ENCODE data around the gene ZC3H18.
A peak's percentile ranks its signal among the peaks of the same experiment; 100 is the strongest.

The ZC3H18 gene

DNA sequence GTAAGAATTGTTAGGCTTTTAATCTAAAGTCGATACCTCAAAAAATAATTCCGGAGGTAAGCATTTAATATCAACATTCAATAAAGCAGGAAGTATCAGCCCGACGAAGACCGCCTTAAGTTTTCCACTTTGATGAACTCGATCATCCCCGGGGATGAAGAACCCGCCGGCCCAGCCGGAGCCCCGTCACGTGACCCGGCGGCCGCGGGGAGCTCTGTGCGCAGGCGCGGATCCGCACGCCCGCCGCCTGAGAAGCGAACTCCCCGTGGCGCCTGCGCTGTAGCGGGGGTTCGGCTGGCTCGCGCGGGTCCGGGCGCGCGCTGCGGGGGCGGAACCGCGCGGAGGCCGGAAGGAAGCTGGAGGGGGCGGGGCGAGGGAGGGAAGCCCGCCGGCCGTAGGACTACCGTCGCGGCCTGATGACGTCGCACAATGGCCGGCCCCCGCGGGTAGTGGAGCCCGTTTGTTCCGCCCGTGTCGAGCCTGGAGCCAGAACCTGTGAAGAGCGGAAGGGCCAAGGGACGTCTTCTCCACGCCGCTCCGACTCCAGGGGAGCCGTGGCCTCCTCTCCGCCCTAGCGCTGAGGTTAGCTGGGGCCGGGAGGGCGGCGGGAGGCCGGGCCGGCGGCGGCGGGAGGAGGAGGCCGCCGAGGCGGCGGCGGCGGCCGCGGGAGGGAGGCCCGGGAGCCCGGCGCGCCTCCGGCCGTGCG is at the start of gene ZC3H18:
ZC3H18 (plus strand) TSS at position 419 of the 706 bp plus-strand sequence. CDS start 6,721 bp downstream, outside the sequence.
- no peaks in the 10 kb centered on the region for H3K36me3 ChIP-seq (ENCODE audit: control insufficient read depth, insufficient read depth, low read length)
- H3K4me1 ChIP-seq (ENCODE audit: control insufficient read depth, insufficient read depth, low read length) = peaks cover 10% of the 10 kb centered on the region
- no peaks in the 10 kb centered on the region for H3K27me3 ChIP-seq (ENCODE audit: control insufficient read depth, insufficient read depth, low read length)
- H3K4me3 ChIP-seq (ENCODE audit: low read length) = peak within 1 kb of the TSS; percentile 82
- peak within 1 kb of the TSS; percentile 63 for H3K9ac ChIP-seq (ENCODE audit: low read length)
- peak within 1 kb of the TSS; percentile 87 for H3K27ac ChIP-seq (ENCODE audit: low read depth, low read length)

DNA sequence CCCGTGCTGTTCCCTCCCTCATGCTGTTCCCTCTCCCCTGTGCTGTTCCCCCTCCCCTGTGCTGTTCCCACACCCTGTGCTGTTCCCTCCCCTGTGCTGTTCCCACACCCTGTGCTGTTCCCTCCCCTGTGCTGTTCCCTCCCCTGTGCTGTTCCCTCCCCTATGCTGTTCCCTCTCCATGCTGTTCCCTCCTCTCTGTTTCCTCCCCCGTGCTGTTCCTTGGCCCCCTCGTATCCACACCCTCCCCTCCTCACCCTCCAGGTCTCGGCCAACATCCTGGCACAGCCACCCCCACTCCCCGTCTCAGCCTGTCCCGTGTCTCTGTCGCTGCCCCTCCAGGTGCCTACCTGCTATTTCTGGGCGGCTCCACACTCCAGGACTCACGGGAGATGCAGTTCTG is 48.5 kb upstream of the ZC3H18 start:
- Histone ChIP-seq H3K27ac (ENCODE audit: low read depth, low read length) (no peak overlapping the region), H3K4me3 (ENCODE audit: low read length) (no peak overlapping the region), H3K9ac (ENCODE audit: low read length) (no peak overlapping the region), H3K27me3 (ENCODE audit: control insufficient read depth, insufficient read depth, low read length) (peaks cover 3% of the 10 kb centered on the region), H3K36me3 (ENCODE audit: control insufficient read depth, insufficient read depth, low read length) (no peaks in the 10 kb centered on the region), H3K4me1 (ENCODE audit: control insufficient read depth, insufficient read depth, low read length) (no peaks in the 10 kb centered on the region)

DNA sequence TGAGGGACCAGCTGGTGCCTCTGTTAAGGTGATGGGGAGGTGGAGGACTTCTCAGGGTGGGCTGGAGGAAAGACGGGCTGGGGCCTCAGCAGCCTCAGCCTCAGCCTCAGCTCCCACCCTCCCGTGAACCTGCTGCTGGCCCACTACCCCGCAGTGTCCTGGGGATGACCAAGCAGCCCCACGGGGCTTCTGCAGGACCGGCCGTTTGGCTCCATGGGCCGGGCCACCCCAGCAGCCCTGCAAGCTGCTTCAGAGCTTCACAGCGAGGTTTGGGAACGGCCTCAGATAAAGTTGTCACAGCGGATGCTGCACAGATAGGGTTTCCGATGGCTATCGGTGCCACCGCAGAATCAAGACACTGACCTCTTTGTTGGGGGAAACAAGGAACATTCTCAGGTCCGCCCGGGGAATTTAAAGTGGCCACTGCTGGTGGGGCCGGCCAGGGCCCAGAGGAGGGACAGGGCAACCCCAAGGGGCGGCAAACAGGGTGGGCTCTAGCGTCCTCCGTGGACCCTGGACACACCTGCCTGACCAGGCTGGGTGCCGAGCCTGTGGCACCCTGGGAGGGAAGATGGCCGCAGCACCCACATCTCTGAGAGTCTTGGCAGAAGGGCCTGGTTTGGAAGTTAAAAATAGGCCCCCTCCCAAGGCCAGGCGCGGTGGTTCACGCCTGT is 47.8 kb upstream of the ZC3H18 start:
- Histone ChIP-seq H3K27me3 (ENCODE audit: control insufficient read depth, insufficient read depth, low read length) (peaks cover 3% of the 10 kb centered on the region), H3K4me3 (ENCODE audit: low read length) (no peak overlapping the region), H3K36me3 (ENCODE audit: control insufficient read depth, insufficient read depth, low read length) (no peaks in the 10 kb centered on the region), H3K4me1 (ENCODE audit: control insufficient read depth, insufficient read depth, low read length) (peaks cover 1% of the 10 kb centered on the region), H3K9ac (ENCODE audit: low read length) (no peak overlapping the region), H3K27ac (ENCODE audit: low read depth, low read length) (no peak overlapping the region)

DNA sequence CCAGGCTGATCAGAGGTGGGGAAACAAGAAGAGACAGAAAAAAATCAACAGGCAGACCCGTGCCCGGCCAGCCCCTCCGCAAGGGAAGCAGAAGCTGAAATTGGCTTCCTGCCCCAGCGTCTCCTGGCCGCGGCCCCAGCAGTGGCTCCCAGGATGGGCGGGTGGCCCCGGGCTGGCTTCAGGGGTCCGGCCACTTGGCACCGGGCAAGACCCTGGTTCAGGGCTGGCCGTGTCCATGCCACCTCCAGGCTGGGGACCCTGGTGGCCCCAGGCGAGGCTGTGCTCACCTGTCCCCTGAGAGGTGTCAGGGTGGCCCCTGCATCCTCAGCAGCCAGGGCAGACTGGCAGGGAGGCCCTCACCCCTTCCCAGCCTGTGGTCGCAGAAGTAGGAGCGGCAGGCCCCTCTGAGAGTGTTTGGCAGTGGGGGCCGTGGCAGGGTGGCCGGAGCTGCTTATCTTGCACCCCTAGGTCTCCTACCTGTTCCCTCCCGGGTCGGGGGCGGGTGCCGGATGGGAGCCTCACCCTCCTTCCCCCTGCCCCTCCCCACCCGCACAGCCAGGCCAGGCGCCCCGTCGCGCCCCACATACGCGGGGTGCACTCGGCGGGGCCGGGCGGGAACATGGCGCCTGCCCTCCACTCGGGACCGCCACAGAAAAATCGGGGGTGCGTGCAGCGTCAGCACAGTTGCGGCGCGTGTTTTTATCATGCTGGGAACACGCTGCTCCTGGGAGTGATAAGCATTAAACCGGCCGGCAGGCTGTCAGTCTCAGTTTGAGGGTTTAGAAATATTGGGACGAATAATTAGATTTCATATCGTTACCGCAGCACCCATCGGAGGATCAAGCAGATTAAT is 46.7 kb upstream of the ZC3H18 start:
- peaks cover 3% of the 10 kb centered on the region for H3K27me3 ChIP-seq (ENCODE audit: control insufficient read depth, insufficient read depth, low read length)

DNA sequence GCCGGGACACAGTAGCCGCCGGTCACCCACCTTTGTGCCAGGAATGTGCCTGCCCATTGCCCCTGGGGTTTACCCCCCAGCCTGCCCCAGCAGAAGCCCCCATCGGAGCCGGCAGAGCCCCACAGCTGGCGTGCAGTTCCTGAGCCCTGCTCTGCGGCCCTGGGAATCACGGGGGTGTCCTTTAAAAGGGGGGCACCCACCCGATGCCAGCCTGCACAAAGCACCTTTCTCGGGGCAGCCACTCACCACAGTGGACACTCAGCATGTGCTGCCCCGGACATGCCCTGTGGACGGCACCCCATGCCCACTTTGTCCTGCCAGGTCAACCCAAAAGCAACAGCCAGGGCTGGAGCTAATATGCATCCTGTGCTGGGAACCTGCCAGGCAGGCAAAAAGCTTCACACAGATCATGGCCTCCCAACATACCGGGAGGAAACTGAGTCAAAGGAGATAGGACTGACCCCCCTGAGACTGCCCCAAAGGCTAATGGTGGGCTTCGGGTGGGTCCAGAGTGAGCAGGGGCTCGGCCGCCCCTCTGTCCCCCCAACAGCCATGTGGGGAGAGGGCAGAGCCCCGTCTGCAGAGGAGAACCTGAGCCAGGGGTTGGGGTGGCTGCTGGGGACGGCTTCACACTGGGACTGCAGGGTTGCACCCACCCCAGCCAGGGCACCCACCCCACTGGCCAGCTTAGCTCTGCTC is 45.8 kb upstream of the ZC3H18 start:
- Histone ChIP-seq H3K36me3 (ENCODE audit: control insufficient read depth, insufficient read depth, low read length) (no peaks in the 10 kb centered on the region), H3K27me3 (ENCODE audit: control insufficient read depth, insufficient read depth, low read length) (peaks cover 3% of the 10 kb centered on the region), H3K9ac (ENCODE audit: low read length) (no peak overlapping the region), H3K4me1 (ENCODE audit: control insufficient read depth, insufficient read depth, low read length) (peaks cover 4% of the 10 kb centered on the region), H3K27ac (ENCODE audit: low read depth, low read length) (no peak overlapping the region), H3K4me3 (ENCODE audit: low read length) (no peak overlapping the region)

More for the DNA sequence above, 46.7 kb upstream of the ZC3H18 start:
- no peaks in the 10 kb centered on the region for H3K36me3 ChIP-seq (ENCODE audit: control insufficient read depth, insufficient read depth, low read length)
- H3K4me1 ChIP-seq (ENCODE audit: control insufficient read depth, insufficient read depth, low read length) = peaks cover 4% of the 10 kb centered on the region
- no peak overlapping the region for H3K9ac ChIP-seq (ENCODE audit: low read length)
- no peak overlapping the region for H3K4me3 ChIP-seq (ENCODE audit: low read length)
- no peak overlapping the region for H3K27ac ChIP-seq (ENCODE audit: low read depth, low read length)

DNA sequence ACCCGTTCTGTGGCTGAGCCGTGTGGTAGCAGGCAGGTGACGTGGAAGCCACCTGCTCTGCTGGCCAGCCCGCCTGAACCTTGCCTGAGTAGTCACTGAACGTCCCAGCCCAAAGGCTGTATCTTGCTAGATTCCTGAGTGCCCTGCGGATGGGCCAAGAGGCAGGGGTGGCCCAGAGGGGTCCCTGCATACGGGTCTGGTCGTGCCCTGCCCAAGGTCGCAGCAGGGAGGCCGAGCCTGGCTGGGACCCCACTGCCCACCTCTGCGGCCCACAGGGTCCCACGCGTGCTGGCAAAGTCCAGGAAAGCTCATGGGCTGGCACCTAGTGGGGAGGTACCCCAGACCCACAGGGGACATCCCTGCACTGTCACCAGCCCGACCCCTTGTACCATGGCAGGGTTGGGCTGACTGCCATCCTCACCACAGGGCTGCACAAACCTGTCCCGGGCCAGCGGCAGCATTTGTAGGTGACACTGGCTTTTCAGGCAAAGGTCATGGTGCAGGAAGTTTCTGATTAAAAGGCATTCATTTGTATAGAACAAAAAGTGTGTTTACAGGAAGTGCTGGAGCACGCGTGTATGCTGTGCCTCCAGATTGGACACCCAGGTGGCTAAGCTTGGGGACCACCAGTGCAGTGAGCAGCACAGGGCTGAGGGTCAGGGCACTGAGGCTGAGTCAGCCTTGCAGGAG is 45.1 kb upstream of the ZC3H18 start:
- Histone ChIP-seq H3K27me3 (ENCODE audit: control insufficient read depth, insufficient read depth, low read length) (peaks cover 3% of the 10 kb centered on the region), H3K4me1 (ENCODE audit: control insufficient read depth, insufficient read depth, low read length) (peaks cover 4% of the 10 kb centered on the region), H3K9ac (ENCODE audit: low read length) (no peak overlapping the region), H3K36me3 (ENCODE audit: control insufficient read depth, insufficient read depth, low read length) (no peaks in the 10 kb centered on the region), H3K27ac (ENCODE audit: low read depth, low read length) (no peak overlapping the region), H3K4me3 (ENCODE audit: low read length) (no peak overlapping the region)

DNA sequence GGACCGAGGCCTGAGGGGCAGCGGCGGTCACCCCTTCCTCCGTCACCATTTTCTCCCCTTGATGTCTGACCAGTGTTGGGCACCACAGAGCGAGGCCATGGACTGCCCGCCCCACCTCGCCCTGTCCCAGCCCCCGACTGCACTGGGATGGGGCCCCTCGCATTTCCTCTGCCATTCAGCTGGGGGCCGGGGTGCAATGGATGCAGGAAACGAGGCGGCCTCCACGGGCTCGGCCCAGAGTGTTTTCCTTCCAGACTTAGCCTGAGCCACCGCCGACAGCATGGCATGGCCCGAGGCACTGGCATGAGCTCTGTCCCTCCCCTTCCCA is 44.6 kb upstream of the ZC3H18 start:
- Histone ChIP-seq H3K36me3 (ENCODE audit: control insufficient read depth, insufficient read depth, low read length) (no peaks in the 10 kb centered on the region), H3K27ac (ENCODE audit: low read depth, low read length) (no peak overlapping the region), H3K27me3 (ENCODE audit: control insufficient read depth, insufficient read depth, low read length) (peaks cover 3% of the 10 kb centered on the region), H3K4me1 (ENCODE audit: control insufficient read depth, insufficient read depth, low read length) (peaks cover 4% of the 10 kb centered on the region), H3K4me3 (ENCODE audit: low read length) (no peak overlapping the region), H3K9ac (ENCODE audit: low read length) (no peak overlapping the region)

DNA sequence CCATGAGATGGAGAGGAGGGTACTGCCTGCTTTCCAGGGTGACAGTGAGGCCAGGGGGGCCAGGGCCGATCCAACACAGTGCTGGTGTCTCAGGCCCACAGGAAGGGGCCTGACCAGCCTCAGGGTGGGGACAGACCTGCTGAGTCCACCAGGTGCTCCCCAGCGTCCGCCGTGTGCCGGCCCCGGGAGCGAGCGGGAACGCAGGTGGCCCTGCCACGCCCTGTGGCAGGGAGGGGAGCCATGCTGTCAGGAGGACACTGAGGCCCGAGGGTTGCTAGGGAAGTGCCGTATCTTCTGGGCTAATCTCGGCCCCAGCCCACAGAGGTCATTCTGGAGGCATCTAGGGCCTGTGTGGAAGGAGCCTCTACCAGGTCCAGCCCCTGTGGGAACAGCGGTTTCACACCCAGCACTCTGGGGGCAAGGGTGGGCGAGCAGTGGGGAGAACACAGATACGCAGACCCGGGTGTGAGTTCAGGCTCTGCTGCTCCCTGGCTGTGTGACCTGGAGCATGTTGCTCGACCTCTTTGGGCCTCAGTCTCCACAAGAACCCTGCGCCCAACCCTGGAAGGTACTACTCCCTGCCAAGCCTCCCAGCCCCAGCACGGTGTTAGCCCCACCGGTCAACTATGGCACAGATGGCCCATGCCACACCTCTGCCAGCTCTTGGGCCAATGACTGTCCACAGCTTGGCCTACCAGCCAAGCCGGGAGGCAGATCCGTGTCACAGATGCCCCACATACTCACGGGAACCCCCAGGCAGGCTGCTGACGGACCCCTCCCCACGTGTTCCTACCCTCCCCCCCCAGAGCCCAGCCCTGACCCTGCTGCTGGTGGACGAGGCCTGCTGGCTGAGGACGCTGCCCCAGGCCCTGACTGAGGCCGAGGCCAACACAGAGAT is 43.9 kb upstream of the ZC3H18 start:
- Histone ChIP-seq H3K4me3 (ENCODE audit: low read length) (no peak overlapping the region), H3K9ac (ENCODE audit: low read length) (no peak overlapping the region), H3K27me3 (ENCODE audit: control insufficient read depth, insufficient read depth, low read length) (peaks cover 3% of the 10 kb centered on the region), H3K27ac (ENCODE audit: low read depth, low read length) (no peak overlapping the region), H3K4me1 (ENCODE audit: control insufficient read depth, insufficient read depth, low read length) (peaks cover 4% of the 10 kb centered on the region), H3K36me3 (ENCODE audit: control insufficient read depth, insufficient read depth, low read length) (no peaks in the 10 kb centered on the region)

DNA sequence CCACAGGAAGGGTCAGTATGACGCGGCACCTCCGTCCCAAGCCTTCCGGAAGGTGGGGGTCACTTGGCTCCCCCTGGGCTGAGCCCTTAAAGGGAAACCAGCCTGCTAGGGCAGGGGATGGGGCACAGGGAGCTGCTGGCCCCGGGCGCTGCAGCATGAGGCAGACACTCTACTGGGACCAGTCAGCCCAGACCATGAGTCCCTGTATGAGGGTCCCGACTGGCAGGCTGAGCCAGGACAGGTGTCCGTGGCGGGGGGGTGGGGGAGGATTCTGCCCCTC is 43.4 kb upstream of the ZC3H18 start:
- Histone ChIP-seq H3K27me3 (ENCODE audit: control insufficient read depth, insufficient read depth, low read length) (peaks cover 3% of the 10 kb centered on the region), H3K4me3 (ENCODE audit: low read length) (no peak overlapping the region), H3K36me3 (ENCODE audit: control insufficient read depth, insufficient read depth, low read length) (no peaks in the 10 kb centered on the region), H3K9ac (ENCODE audit: low read length) (no peak overlapping the region), H3K4me1 (ENCODE audit: control insufficient read depth, insufficient read depth, low read length) (peaks cover 4% of the 10 kb centered on the region), H3K27ac (ENCODE audit: low read depth, low read length) (no peak overlapping the region)

DNA sequence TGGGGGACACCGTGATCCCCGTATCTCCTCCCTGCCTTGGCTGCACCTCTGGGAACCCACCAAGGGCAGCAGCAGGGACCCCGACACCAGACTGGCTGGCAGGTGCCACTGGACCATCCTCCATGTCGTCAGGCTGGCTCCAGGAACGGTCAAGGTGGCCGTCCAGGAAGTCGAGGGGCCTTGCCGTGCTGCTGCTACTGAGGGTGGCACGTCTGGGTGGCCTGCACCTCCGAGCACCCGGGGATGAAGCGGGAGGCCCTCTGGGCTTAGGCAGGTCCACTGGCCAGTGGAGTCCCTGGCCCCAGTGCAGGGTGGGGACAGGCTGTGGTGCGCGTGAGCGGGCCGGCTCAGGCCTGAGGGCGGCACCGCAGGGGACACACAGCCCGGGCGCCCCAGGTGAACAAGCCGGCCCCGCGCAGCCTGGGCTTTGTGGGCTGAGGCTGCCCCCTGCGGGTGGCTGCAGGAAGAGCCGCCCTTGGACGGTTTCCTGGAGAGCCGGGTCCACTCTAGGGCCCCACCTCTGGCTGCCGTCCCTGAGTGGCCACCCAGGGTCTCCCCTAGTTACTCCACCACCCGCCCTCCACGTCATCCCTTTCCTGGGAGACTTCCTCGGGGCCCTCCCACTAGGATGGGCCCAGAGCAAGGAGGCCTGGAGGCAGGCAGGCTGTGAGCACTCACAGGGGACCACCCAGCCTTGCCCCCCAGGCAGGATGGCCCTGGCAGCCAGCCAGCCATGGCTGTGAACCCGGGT is 42.8 kb upstream of the ZC3H18 start:
- peaks cover 3% of the 10 kb centered on the region for H3K27me3 ChIP-seq (ENCODE audit: control insufficient read depth, insufficient read depth, low read length)
- H3K27ac ChIP-seq (ENCODE audit: low read depth, low read length) = no peak overlapping the region
- no peak overlapping the region for H3K9ac ChIP-seq (ENCODE audit: low read length)

More for the DNA sequence above, 42.8 kb upstream of the ZC3H18 start:
- Histone ChIP-seq H3K4me3 (ENCODE audit: low read length) (no peak overlapping the region), H3K4me1 (ENCODE audit: control insufficient read depth, insufficient read depth, low read length) (peaks cover 4% of the 10 kb centered on the region), H3K36me3 (ENCODE audit: control insufficient read depth, insufficient read depth, low read length) (no peaks in the 10 kb centered on the region)
